CD4-positive, alpha-beta T cell treated with Interleukin-1 beta for 1 hour (primary cell): ENCODE data around the gene KRT222.
A peak's percentile ranks its signal among the peaks of the same experiment; 100 is the strongest.

Experiments
- DNase-seq, 2 donors: peaks; one replicate each; pipeline ENCODE4 v3.0.0-alpha.2; 2020 to 2022

Gene KRT222

DNA sequence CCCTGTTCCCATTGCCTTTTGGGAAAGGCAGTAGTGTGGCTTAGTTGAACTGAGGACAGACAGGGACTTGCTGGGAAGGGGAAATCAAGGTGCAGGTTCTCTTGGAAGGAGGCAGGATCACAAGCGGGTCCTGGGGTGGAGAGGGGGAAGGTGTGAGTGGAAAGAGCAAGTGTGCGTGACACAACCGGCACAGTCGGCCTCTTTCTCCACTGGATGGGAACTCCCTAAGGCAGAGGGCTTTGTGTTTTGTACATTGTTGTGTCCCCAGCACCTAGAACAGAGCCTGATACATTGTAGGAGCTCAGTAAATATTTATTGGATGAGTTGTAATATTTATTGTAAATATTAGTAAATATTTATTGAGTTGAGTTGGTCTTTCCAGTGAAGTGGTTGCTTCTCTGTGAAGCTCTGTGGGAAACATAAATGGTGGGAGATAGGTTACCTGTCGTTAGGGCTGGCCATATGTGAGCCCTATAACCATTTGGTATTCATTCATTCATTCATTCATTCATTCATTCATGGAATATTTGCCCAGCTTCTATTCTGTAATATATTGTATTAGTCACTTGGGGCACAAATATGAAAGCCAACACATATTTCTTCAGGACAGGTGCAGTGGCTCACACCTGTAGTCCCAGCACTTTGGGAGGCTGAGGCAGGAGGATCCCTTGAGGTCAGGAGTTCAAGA, 51.4 kb downstream of the KRT222 start:
- no peak for DNase-seq

GRCh38 chr17:40612599-40613244, 52.3 kb downstream of the KRT222 start:
- DNase-seq = peak; percentile 82 to 83

DNA sequence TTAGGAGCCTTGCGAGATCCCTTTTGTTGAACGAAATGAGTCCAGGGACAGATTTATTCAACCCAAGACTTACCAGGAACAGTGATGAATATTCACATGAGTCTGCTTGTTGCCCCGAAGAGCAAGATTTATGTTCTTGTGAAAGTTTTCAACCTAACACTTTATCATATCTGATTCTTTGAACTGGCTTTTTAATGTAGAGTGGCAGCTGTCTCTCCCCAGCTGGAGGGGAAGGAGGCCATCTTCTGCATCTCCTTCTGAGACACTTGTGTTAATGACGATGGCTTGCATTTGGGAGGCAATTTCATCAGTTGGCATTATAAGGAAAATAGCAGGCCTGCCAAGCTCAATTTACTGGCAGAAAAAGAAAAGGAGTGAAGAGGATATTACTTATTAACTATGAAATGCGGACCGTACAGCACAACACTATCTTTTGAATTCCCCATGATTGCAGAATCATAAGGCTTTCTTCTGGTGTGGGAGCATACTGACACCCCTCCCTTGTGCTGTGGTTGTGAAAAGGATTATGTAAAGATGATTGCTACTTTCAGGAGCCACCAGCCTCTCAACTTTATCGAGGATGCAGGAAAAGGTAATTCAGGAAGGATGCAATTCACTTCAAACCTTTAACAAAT, 53.0 kb downstream of the KRT222 start:
- DNase-seq = no peak

DNA sequence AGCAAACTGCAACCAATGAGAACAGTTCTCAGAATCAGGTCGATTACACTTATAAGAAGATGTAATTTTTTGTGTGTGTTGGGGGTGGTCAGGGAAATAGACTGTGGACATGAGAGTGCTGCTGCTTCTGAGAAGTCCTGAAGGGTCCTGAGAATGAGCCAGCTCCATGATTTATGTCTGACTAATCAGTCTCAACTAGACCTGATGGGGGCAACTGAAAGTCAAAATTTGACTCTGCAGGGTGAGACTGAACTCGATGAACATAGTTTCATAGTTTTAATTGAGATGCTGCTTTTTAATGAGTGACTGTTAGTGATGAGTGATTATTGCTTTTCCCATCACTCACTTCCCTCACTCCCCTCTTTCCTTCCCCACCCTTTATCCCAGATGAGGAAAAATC, 54.6 kb downstream of the KRT222 start:
- no peak for DNase-seq

DNA sequence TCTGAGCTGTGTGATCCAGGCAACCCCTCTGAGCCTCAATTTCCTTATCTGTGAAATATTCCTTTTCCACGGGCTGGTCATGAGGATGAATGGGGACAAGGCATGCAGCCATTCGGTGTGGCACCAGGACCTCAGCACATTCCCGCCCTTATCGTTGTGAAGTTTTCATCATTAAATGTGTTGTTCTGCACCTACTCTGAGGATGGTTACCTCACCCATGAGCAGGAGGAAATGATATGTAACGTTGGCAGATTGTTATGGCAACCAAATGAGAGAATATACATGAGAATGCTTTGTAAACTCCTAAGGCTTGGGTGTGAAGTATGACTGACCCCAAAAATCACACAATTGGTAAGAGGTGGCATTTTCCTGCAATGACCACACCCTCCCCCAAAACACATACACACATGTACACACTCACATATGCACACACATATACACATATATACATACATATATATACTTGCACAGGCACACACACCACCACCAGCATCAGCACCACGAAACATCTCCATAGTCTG, 56.9 kb downstream of the KRT222 start:
- DNase-seq = peak; percentile 73 to 88

GRCh38 chr17:40607641-40608040, 57.3 kb downstream of the KRT222 start:
- peak; percentile 73 to 76 for DNase-seq

DNA sequence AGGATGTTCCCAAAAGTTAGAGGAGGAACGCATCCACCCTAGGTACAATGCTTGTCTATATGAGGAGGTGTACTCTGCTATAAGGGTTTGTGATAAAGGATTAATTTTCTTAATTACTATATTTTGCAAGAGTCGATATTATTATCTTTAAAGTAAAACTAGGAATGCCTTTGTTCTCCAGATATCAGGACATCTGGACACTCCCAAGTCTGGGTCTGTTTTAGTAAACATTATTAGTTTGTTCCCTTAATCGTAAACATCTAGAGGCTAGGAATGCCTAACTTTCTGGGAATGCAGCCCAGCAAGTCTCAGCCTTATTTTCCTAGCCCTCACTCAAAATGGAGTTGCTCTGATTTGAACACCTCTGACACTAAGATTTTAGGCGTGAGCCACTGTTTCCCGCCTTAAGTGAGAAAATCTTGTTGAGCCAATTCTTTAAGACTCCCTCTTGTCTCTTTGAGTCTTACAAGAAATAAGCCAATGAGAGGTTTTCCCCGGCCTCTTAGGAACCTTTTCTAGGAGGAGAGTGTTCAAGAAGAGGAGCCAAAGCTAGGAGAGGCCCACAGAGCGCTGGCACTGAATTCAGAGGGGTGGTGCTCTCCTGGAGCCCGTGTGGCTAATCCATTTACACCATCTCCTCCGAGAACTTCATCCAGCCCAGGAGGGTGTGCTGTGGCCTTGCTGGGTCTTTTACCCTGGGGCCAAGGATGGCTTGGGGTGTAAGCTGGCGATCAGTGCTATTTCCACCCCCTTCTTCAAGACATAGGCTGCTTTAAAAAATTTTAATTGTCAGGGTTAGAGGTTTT, 58.2 kb downstream of the KRT222 start:
- DNase-seq = no peak

GRCh38 chr17:40605306-40605705, 59.7 kb downstream of the KRT222 start:
- DNase-seq = peak; percentile 68 to 74
